GM19035 (cell line): ENCODE results near the gene GPR141.
"Not testable (repeated sequence)": the region's sequence is repeated elsewhere in the genome, so short reads cannot be mapped to it uniquely, and the experiment has no call there.

Experiments used
- ATAC-seq: cut with Tn5 transposase; IDR thresholded peaks from one replicate; pipeline ENCODE4 v1.9.1; 2021; ENCODE audit not compliant: unreplicated experiment

The GPR141 gene

DNA sequence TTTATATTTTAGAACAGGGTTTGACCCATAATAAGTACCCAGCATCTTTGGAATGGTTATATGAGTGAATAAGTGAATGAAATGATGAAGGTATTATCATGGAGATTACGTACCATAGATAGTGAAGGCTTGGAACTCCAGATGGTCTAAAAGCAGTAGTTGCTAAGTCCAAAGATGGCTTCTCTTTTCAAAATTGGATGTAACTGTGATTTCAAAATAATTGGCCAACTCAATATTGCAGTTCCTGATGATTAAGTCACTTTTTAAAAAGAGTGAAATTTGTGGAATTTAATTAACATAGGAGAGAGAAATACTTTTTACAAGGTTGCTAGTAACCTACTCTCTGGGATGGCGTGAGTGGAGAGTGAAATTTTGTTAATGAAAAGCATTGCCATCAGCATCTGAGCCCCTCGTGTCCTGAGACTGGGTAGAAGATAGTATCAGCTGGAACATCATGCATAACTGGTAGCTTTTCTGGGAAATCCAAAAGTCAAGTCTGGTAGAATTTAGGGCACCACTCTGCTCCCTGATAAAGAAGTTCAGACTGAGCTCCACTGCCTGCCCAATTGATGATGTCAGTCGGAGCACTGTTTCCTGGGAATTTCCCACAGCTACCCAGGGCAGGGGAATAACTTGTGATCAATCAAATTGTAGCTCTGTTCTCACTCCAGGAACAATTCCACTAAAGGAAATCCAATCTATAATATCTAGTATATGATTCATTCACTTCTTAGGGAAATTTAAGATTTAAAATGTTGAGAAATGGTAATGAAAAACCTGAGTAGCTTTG, 3.2 kb downstream of the GPR141 start:
- ATAC-seq, result no peak

DNA sequence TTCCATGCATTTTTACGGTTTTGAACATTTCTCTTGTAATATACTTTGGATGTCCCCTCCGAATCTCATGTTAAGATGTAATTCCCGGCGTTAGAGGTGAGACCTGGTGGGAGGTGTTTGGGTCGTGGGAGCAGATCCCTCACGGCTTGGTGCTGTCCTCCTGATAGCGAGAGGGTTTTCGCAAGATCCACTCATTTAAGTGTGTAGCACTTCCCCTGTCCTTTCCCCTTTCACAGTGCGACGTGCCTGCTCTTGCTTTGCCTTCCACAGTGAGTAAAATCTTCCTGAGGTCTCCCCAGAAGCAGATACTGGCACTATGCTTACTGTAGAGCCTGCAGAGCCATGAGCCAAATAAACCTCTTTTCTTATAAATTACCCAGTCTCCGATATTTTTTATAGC, 6.6 kb downstream of the GPR141 start:
- no peak for ATAC-seq

DNA sequence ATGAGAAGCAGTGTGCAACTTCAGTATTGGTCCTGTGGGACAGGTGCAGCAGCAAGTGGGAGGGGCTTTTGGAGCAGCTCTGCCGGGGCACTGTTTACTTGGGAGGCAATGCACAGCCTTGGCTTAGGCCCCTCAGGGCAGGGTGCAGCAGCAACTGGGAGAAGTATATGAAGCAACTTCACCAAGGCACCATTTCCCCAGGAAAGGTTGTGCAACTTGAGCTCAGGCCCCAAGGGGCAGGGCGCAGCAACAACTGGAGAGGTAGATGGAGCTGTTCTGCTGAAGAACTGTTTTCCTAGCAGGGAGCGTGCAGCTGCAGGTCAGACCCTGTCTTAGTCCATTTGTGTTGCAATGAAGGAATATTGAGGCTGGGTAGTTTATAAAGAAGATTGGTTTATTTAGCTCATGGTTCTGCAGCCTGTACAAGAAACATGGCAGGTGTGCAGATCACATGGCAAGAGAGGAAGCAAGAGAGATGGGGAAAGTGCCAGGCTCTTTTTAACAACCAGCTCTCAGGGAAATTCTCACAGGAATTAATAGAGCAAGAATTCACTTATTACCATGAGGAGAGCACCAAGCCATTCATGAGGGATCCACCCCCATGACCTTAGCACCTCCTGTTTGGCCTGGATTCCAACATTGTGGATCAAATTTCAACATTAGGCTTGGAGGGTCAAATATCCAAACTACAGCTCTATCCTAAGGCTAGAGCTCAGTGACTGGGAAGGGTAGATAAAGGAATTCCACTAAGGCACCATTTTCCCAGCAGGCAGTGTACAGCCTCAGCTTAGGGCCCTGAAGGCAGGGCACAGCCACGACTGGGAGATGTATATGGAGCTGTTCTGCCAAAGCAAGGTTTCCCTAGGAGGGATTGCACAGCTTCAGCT, 10.9 kb downstream of the GPR141 start:
- ATAC-seq, result no peak

DNA sequence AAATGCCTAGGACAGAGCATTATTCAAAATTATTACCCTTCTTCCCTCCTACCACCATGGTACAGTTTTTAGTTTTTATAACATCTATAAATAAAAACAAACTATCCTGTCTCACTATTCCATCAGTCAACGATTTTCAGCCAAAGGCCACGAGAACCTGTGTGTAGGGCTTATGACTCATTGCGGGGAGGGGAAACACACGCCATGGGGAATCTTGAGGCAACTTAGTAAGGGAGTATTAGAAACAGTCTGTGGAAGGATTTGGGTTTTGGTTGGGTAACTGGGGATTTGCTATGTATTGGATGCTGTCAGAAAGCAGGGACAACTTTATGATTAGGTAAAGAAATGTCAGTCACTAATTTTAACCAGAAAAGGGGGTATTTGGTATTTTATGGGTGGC, 14.7 kb downstream of the GPR141 start:
- ATAC-seq, result no peak

DNA sequence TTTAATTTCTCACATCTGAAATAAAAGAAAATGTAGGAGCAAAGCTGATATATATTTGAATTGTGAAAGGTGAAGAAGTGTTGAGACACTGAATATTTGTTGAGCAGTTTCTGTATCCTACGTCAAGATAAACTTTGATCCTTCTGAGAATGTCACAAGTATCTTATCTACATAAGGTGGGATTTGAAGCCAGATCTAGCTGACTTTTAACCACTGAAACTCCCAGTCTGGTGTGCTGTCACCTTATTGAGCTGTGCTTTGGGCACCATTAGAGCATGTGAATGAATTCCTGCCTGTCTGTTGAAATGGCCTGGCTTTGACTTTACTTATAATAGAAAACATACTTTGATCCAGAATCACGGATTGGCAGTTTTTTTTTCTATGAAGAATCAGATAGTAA, 15.2 kb downstream of the GPR141 start:
- no peak for ATAC-seq

DNA sequence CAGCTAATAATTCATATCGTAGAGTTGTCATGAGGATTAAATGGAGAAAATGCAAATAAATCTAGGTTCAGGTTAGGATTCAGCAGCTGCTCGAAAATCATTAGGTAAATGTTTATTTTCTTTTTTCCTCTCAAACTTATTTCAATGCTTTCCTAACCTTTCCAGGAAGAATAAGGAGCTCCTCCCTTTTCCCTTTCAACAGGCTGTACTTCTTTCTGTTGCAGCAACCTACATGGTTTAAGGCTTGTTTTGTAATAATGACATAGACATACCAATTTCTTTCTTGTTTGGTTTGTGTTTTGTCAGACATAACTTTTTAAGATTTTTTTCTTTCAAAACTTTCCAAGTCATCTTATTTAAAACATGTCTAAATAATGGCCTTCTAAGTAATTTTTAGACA, 18.2 kb downstream of the GPR141 start:
- ATAC-seq, result no peak

DNA sequence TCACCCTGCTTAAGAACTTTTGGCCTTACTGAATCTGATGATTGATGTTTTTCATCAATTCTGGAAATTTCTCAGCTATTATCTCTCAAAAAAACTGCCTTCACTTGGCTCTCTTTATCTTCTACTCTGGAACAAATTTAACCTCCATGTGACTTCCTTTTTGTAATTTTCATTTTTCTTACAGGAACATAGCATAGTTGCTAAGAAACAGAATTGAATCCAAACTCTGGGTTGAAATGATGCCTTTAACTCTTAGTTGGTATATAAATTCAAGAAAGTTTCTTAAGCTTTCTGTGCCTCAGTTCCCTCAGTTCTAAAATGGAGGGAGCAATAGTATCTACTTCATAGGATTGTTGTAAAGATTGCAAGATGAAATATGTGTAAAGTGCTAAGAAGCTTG, 19.8 kb downstream of the GPR141 start:
- no peak for ATAC-seq

DNA sequence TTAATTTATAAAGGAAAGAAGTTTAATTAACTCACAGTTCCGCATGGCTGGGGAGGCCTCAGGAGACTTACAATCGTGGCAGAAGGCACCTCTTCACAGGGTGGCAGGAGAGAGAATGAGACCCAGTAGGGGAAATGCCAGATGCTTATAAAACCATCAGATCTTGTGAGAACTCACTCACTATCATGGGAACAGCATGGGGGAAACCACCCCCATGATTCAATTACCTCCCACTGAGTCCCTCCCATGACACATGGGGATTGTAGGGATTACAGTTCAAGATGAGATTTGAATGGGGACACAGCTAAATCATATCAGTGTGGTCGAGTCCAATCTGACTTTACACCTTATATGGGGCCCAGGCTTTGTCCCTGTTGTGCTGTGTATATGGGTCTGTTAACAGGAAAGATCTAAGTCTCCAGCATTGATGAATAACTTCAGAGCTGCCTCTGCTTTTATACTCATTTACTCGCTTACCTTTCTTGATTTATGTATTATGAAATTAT, 20.8 kb downstream of the GPR141 start:
- ATAC-seq, result not testable (repeated sequence)

DNA sequence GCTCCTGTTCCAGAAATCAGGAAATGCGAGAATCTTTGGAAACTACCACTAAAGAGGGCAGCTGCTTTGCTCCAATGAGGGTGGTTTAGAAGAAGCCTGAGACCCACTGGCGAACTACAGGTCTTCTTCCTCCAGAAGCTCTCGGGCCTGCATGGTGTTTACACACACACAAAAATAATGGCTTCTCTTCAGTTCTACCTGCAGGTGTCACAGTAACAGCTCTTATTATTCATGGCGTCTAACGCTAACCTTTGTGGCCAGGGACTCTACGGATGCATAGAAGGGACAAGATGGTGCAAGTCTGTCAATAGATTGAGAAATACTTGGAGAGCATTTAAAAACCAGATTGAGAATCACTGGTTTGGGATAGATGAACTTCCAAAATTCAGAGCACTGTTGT, 22.4 kb downstream of the GPR141 start:
- no peak for ATAC-seq

DNA sequence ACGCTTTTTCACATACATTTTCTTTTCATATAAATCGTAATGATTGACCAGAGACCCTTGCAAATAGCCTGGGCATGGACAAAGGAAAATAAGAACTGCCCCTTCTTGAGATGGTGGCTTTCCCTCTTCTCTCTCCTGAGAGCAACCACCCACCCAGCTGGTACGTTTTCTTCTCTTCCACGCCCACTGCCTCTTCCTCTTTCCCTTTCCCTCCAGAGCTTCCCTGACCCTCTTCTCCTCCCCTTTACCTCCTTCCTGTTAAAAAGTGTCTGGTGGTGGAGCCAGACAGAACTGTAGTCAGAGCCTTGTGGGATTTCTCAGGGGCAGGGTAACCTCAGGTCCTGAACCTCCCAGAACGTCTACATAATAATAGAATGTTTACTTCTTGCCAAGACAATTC, 23.2 kb downstream of the GPR141 start:
- ATAC-seq, result no peak

DNA sequence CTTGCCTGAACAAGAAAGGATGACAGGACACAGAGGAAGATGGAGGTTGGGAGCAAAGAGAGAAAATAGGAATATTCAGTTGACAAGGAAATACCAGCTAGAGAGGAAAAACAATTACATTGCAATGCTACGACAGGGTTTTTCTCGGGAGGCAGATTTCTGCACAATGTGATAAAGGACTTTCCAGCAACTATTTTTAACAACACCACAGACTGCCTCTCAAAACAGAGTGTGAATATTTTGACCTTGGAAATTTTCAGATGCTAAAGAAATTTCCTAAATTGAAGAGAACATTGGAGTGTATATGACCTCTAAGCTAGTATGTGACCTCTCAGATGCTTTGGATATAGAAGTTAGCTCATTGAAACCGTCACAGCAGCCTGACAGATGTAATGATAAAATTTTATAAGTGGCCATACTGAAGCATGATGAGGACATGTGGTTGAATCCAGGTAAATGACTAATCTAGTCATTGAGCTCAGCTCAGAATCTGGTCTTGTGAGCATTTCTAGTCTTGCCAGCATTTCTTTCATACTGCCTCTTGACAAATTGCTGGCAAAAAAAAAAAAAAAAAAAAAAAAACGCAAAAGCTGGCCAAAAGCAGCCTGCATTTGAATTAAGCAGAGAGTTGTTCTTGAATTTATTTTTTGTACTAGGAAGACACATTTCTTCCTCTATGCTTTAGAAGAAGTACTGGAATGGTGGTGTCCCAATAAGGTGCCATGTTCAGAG, 24.4 kb downstream of the GPR141 start:
- no peak for ATAC-seq

DNA sequence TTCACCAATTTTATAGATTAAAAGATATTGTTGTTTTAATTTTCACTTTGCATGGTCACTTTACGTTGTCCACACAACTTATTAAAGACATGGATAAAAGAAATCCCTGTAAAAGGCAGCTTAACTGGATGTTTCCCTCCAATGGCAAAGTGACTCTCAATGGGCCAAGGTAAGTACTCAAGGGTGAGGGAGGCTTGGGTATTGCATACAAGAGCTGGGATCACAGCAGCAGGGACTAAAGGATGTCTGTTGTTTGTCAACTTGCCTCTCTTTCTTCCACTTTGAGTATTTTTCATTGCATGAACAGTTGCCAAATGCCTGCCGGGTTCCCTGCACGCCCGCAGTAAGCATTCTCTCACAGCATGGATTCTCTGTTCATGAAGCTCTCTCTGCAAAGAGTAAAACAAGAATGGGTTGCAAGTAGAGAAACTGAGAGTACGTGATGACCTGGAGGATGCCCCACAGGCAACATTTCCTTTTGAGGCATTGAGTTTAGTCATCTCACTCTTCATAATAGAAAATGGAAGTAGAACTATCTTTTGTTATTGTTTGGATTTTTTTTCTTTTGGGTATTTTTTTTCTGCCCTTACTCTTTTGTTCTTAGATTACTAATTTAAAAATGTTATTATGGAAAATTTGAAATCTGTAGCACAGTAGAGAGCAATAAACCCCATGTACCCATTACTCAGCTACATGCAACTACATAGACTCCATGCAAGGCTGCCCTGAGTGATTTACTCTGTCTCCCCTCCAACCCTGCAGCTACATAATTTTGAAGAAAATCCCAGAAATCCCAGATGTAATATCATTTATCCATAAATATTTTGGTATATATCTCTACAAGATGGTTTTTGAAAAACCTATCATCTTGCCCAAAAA, 26.3 kb downstream of the GPR141 start:
- peak; percentile 97 for ATAC-seq

DNA sequence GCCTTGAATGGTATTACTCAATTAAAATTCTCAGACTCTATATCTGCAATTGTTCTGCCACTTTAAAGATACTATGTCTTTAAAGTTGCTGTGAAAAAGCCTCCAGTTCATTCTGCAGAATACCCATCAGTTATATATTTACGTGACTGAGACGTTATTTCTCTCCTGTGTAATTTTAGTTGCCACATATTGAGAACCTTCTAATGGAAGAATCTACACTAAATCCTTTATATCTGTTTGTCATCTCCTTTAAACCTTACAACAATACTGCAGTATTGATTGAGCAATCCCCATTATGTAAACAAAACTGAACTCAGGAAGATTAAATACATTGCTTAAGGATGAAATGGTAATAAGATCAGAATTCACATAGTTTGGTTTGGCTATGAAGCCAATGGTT, 30.0 kb downstream of the GPR141 start:
- no peak for ATAC-seq

DNA sequence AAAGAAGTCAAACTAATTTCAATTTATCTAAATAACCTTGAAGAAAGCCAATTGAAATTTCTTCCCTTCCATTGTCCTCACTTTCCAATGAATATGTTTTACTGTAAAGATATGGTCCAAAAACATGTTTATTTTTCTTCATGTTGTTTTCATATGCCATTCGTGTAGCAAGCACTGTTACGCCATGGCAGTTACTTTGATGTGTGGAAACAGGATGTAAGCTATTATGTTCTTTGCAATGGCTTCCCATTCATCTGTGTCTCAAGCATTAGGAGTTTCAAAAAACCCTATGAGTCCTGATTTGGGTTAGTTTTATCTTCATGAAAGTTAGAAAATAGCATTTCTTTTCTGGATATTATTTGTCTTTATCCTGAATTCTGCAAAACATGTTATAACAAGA, 31.0 kb downstream of the GPR141 start:
- no peak for ATAC-seq

DNA sequence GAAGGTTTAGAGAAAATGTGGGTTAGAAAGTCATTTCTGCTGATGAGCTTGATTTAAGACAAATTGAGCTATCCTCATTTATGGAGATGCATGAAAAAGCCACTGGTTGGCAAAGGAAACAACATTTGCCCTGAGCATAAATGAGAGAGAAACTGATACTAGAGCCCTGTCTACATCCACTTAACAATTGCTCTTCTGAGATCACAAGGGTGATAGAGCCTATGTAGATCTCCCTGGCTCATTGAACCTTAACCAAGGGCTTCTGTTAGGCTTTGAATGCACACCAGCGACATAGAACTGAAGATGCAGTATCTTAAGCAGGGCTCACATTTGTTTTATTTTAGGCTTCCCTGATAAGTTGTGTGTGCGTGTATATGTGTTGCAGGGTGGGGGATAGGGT, 35.0 kb downstream of the GPR141 start:
- ATAC-seq, result peak; percentile 54

DNA sequence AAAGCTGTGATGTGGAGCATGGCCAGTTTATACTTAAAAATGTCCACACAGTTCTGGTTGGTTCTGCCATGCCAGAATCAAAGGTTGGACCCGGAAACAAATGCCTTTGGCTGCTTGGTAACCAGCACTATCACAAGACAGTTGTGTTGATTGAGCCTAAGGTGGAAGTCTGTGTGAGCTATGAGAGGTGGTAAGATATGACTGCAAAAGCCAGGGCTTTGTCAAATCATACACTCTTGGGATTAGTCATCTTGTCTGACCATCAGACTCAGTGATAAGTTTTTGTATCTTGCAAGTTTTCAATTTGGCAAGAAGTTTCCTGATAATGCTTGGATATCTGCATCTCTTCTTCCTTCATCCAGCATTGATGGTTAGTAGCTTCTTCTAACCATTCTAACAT, 35.5 kb downstream of the GPR141 start:
- ATAC-seq, result peak; percentile 88

DNA sequence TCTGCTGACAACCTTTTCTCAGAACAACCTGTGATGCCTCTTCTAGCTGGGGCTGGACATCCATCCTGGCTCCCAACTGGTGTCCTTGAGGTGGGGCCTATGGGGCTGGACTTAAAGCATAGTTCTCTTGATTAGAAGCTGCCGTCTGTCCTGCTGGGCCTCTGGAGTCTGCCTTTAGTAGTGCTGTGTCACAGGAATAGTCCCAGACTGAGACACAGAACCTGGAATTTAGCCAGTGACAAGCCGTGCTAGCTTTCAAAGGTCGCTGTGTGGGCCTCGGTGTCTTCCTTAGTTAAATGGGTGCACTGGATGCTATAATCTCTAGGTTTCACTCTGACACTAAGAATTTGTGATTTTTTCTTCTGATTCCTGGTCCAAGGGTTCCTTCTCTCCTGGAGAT, 41.2 kb downstream of the GPR141 start:
- ATAC-seq, result no peak

DNA sequence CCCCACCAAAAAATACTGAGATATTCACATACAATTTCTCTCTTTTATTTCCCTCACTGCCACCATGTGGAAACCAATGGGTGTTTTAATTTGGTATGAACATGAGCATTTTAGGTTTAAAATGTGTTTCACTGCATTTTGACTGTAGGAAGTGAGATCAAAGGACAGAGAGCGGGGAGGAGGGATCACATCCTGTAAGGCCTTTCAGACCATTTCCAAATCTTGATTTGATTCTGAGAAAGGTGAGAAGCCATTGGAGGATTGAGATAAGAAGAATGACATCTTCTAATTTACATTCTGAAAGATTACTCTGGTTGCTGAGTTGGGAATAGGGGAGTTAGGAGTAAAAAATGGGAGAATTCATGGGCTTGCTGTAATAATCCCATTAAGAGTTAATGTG, 42.5 kb downstream of the GPR141 start:
- ATAC-seq, result no peak

DNA sequence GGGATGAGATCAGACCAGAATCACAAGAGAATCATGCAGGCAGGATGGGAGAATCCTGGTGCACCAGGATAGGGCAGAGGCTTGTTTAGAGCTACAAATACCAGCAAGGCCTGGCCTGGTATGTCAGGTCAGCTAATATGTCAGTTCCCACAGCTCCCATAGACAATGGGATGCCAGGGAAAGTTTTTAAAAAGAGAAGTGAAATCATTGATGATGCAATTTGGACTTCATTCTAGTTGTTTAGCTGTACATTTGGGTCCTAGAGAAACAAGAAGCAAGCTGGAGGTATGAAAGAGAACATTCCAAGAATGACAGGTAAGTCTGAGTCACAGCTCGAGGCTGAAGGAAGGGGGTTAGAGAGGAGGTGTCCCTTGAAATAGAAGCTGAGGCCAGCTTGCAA, 45.2 kb downstream of the GPR141 start:
- ATAC-seq, result no peak

DNA sequence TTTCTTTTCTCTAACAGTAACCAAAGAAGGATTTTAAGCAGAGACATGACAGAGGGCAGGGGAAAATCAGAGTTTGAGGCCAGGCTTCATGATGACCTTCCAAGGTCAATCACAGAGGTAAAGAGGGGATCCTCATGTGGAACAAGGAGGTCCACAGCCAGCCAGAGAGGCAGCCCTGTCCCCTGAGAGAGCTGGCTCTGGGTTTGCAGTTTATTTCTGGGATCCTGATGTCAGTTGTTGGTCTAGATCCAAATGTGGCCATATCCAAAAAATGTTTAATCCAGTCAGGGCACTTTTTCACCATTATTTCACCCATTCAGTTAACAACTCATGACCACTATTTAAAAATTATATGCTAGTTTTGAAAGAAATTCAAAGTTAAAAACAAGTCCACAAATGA, 45.6 kb downstream of the GPR141 start:
- ATAC-seq, result no peak
